HG02970 (cell line): ENCODE data around the gene PLA2G4D.

Source experiments
- ATAC-seq: cut with Tn5 transposase; IDR thresholded peaks from one replicate; pipeline ENCODE4 v1.9.1; 2021; ENCODE audit warnings: mild to moderate bottlenecking, moderate library complexity, moderate number of reproducible peaks; ENCODE audit not compliant: unreplicated experiment, low FRiP score

The PLA2G4D gene

DNA sequence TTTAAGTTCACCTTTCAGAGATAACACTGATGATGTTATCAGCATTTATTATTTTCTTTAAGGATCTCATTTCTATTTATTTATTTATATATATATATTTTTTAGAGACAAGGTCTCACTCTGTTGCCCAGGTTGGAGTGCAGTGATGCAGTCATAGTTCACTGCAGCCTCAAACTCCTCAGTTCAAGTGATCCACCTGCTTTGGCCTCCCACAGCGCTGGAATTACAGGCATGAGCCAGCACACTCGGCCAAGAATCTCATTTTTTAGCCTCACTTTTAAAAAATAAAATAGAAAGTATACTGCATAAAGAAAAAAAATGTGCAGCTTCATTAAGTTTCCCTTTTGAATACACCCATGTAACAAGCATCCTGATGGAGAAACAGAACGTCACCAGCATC lies 35.6 kb downstream of the PLA2G4D start:
- no peak for ATAC-seq

DNA sequence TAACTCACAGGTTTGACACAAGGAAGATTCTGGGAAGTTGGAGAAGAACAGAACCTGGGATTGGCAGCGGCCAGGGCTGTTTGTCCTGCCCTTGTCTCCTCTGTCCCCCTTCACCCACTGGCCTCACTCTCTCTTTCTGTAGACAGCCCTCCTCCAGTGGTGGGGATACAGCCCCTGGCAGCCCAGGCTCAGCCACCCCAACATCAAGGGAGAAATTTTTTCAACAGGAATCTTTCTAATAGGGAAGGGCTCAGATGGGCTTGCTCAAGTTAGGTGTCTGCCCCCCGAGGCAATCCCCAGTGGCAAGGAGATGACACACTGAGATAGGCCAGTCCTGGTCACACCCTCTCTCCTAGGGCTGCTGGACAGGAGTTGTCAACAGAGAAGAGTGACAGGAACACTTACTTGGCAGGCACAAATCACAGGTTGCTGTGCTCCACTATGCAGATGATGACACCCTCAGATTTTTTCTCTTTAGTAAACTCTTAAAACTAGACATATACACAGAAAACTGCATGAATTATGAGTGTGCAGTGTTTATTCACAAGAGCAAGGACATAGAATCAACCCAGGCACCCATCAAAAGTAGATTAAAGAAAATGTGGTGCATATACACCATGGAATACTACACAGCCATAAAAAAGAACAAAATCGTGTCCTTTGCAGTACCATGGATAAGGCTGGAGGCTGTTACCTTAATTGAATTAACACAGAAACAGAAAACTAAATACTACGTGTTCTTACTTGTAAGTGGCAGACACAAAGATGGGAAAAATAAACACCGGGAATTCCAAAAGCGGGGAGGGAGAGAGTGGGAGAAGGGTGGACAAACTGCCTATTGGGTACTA lies 36.3 kb downstream of the PLA2G4D start:
- no peak for ATAC-seq

DNA sequence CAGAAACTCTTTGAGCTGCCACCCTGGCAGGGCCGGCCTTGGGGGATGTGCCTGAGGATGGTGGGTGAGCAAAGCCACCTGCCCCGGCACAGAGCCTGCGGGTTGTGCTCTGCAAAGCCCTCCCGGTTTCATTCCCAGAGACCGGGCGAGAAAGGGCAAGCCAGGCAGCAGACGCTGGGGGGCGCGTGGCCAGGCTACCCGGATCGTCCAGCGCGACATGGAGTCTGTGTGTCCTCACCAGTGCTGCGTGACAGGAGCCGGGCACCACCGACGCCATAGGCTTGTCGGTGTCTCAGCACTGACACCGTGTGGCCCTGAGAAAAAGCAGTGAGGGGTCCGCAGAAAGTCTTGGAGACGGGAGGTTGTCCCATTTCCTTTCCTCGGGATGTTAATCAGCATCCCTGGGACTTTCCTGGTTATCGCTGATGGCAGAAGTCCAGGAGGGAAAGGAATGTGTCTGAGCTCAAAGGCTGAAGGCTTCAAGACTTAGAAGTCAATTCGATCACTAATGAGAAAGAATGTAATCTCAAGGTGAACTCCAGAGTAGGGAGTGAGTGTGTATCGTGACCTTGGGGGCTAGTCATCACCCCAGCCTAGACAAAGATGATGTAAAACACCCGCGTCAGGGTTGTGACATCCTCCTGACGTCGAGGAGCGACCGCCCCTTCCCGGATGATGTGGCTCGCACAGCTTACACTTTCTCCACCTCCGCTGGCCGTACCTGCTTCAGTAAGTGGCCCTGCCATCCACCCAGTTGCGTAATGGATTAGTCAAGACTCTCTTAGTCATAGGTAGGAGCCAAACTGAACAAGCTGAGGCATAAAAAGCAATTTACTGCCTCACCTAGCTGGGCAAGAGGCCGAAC lies 37.2 kb downstream of the PLA2G4D start:
- no peak for ATAC-seq

DNA sequence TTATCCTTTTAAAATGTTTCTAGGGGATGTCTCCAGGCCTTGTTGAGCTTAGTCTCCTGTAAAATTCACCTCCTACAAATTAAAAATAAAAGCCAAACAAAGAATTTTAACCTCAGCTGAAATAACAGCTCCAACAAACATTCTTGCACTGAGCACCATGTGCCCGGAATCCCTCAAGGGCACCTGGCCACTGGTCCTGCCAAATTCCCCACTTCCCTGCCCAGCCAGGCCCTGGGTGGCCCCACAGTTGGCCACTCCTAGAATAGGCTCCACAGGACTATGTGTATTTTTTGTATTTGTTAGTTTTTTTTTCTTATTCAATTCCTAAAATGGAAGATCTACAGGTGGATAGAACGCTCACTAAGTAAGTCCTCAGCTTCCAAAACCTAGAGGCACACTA lies 40.4 kb downstream of the PLA2G4D start:
- ATAC-seq, result no peak

DNA sequence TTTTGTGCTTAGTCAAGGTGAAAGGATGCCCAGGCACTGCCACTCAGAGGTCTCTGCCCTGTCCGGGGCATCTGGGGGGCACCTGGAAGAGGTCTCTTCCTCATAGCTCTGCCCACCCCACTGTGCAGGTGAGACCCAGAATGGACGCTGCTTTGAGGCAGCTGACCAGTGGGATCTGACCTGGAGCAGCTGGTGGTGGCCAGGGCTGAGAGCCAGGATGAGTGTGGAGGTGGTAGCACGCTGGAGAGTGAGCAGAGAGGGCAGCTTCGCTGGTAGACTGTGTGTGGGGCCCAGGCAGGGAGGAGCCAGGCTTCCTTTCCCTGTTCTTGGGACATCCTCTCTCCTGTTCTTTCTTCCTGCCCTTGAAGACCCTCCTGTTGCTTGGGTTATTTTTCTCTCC lies 41.4 kb downstream of the PLA2G4D start:
- no peak for ATAC-seq

DNA sequence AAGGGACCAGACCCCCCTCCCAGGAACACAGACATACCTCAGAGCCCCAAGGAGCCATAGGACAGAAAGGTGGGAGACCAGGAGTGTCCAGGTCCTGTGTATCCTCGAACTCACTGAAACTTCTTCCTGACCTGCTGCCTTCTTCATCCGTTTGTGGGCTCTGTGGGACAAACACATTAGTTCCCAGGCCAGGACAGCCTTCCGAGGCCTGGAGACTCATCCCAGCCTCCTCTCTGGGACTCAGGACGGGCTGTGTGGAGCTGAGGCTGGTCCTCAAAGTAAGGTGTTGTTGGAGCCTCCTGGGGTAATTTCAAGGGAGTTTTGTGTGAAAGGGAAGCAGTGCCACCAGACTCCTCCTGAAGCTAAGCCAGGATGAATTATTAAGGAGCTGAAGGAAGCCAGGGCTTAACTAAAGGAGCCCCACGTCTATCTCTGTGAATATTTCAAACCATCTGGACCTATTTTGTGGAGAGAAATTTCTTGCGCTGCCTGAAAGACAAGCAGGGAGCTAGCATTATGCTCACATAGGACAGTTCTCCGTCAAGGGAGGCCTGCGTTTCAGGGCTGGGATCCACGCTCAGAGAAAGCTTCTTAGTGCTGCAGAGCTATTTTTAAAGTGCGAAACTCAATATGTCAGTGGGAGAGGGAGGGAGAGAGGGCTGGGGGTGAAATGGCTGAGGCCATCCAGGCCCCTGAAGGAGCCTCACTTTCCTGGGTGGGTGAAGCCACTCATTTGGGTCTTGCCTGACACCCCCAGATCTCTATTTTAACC lies 43.7 kb downstream of the PLA2G4D start:
- ATAC-seq, result no peak

DNA sequence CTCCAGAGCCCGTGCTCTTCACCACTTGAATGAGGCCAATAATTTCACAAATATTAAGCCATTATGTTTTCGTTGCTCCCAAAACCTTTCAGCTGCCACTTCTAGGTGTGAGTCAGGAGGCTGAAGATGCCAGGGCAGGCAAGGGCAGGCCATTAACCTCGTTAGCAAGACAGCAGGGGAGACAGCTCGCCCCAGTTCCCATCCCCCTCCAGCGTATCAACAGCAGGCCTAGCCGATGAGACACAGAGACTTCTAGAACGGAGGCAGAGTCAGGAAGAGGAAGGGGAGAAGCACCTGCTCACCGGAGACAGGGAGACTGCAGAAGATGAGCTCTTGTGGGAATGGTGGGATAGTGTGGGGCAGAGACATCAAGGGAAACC lies 45.6 kb downstream of the PLA2G4D start:
- ATAC-seq, result no peak

DNA sequence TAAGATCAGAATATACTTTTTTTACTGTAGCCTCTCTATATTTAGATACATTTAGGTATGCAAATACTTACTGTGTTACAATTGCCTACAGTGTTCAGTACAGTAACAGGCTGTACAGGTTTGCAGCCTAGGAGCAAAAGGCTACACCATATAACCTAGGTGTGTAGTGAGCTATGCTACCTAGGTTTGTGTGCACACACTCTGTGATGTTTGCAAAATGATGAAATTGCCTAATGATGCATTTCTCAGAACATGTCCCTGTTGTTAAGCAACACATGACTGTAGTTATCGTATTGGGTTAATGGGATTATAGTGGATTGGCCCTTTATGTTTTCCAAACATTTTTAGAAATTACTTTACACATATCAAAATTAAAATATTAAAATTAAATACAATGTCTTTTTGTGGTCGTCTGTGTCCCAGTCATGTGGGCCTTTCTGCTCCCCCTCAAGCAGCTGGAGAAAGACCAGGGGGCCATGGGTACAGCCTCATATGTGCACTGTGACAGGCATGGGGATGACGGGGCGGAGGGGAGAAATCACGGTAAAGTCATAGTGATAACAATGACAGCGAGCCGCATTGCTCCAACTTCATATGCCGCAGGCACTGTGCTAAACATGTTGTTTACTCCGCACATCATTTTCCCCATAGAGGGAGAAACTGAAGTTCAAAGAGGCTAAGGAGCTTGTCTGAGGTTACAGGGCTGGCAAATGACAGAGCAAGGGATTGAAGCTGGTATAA lies 46.1 kb downstream of the PLA2G4D start:
- ATAC-seq, result no peak

DNA sequence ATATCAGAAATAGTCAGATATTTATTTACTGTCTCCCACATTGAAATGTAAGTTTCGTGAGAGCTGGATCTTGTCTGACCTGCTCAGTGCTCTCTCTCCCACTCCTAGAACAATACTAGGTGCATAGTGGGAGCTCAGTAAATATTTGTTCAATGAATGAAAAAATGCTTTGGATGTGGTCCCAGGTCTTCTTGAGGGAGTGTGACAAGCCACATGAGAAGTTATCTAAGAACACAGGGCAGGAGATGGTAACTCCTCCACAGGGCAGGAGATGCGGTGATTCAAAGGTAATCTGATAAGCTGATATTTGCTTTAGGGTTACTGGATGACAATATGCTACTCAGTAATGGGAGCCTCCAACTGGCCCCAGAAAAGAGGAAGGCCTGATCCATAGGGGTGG lies 47.8 kb downstream of the PLA2G4D start:
- ATAC-seq, result no peak

DNA sequence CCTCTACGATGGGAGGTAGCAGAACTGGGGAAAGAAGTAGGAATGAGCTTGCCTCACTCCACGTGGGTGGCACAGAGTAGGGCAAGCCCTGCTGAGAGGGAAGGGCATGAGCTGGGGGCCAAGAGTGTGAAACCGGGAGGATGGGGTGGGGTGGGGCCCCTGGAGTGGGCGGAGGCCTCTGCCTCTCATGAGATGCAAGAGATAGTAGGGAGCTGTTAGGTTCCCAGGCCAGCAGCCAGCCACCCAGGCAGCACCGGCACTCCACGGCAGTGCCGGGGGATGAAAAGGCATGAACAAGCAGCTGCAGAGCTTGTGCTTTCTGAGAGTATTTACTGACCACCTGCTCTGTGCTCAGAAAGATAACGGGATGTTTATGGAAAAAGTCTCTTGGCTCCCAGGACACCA lies 49.1 kb downstream of the PLA2G4D start:
- ATAC-seq, result no peak

DNA sequence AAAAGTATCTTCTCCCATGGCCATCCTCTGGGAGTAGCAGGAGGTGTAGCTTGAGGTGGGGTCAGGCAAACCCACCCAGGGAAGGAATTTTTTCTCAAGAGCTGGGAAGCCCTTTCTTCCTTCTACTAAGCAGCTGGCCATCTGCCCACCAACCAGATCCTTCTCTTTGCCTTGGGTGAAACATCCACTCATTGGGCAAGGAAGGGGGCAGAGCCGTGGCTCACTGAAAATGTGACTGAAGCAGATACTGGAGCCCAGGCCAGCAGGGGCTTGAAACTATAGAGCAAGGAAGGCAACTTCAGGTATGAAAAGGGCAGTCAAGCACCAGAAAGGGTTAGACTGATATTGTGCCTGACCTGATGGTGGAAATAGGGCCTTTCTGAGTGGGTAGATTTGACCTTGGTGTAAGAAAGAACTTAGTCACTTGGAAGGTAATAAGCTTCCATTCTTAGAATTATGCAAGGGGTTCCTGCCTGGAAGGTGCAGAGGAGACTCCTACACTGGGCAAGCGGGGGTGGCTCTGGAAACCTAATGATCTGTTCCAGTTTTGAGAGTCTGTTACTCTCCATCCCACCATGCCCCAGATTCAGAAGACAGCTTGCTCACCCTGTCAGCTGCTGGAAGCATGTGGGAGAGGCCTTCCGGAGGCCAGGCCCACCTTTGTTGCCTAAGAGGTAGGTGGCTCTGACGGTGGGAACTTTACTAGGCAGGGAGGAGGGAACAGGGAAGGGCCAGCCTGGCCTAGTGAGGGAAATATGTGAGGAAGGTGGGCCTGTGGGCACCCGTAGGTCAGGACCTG lies 51.6 kb downstream of the PLA2G4D start:
- ATAC-seq, result no peak

DNA sequence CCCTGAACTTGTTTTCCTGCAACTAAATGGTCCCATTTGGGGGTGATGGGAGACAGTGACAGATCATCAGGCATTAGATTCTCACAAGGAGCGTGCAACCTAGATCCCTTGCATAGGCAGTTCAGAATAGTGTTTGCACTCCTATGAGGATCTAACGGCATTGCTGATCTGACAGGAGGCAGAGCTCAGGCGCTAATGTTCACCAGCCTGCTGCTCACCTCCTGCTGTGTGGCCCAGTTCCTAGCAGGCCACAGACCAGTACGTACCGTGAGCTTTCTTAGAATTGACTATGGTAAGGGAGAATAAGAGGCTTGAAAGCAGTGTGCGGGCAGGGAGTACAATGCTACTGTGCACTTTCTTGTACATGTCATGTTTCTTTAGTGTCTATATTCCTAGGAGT lies 56.0 kb downstream of the PLA2G4D start:
- ATAC-seq, result no peak

DNA sequence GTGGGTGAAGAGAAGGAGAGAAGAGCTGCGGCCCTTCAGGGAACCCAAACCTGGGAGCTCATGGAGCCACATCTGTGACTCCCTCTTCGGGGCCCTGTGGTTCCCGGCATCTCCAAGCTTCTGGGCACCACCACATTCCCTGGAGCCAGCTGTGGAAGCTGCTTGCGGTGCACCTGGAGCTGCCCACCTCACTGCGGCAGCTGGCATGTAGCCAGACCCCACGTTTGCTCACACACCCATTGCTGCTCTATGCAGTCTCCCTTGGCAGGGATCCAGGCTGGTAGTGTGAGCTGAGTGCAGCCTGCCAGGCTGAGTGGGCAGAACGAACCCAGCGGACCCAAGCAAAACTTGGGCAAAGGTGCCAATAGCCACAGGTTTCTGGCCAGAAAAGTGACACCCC lies 56.7 kb downstream of the PLA2G4D start:
- no peak for ATAC-seq

DNA sequence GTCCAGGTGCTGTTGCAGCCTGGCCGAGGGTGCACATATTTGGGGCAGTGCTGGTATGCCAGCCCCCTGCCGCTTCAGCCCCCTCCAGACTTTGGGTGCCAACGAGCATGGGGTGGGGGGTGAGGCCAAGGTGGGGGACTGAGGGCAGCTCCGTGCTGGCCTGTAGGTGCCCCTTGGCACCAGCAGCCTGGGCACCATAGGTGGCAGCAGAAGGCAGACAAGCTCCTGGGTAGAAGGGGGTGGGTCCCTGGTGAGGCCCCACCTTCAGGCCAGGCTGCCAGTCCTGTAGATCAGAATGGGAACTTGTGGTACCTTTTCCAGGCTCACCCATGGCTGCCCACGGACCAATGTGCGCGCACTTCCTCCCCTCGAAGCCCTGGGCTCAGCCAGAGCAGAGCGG lies 57.4 kb downstream of the PLA2G4D start:
- no peak for ATAC-seq

DNA sequence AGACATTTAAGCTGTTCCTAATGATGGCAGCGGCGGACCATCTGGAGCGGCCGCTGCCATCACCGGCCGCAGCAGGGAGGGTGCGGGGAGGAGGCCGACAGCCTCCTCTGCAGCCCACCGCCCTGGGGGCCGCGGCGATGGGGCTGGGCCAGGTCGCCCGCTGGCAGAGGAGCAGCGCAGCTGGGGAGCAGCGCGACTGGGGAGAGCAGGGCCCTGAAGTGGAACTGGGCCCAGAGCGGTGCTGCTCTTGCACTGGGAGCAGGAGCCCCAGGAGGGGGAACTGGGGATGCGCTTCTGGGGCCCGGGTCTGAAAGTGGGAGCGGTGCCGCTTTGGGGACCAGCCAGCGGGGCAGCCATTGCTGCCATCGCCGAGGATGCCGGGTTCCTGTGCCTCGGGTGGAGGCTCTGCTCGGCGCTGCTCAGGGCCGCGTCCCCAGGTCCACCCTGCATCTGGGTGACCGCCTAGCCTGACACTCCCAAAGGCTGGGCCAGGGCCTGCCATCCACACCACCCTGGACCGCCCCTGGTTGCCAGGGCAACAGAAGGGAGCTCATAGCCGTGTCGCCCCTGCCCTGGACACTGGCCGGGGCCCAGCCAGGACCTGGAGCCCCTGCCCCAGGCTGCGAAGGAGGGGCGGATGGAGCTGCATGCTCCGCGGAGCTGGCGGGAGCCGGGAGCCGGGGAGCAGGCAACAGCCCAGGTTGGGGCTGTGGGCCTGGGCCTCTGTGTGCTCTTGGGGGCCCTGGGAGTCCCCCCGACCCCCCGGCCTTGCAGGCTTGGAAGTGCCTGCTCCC lies 58.1 kb downstream of the PLA2G4D start:
- ATAC-seq, result no peak

DNA sequence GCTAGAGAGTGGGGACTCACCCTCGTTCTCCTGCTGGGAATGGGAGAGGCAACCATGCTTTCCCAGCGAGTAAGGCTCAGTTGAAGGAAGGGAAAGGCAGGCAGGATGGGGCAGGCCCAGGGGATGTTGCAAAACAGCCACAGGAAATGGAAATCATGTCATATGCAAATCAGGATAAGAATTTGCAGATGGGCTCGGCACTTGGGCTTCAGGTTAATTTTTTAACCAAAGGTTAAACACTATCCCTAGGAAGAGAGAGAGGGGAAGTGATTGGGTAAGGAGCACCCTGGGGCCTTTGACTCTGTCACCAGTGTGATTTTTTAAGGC lies 59.0 kb downstream of the PLA2G4D start:
- no peak for ATAC-seq

DNA sequence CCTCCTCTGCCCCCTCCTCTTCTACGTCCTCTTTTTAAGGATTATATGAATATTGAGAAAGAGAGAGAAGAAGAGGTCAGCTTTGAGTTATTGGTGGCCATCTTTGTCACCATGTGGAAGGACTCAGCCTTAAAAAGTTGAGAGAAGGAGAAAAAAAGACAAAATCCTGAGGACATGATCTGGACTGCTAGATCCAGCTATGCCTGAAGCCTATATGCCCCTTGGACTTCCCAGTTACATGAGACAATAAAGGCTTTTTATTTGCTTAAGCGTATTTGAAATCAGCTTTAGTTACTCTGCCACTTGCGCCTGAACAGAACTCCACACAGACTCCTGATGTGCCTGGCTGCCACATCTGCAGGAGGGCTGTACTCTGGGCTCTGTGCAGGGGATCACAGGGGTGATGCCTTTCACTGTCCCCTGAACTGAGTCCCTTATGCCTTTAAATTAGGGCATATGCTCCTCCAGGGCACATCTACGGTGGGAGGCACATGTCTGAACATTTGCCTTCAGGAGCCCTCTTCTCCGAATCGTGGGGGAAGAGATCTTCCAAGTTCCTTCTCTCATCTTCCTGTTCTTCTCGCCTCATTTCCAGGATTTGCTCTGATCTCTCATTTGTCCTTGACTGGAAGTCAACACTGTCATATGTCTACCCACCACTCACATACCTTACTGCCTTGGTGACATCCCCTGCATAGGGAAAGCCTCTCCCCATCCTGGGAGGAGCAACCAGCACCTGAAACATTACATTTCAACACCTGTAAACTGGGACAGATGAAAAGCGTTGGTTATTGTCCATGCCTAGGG lies 59.5 kb downstream of the PLA2G4D start:
- ATAC-seq, result no peak

DNA sequence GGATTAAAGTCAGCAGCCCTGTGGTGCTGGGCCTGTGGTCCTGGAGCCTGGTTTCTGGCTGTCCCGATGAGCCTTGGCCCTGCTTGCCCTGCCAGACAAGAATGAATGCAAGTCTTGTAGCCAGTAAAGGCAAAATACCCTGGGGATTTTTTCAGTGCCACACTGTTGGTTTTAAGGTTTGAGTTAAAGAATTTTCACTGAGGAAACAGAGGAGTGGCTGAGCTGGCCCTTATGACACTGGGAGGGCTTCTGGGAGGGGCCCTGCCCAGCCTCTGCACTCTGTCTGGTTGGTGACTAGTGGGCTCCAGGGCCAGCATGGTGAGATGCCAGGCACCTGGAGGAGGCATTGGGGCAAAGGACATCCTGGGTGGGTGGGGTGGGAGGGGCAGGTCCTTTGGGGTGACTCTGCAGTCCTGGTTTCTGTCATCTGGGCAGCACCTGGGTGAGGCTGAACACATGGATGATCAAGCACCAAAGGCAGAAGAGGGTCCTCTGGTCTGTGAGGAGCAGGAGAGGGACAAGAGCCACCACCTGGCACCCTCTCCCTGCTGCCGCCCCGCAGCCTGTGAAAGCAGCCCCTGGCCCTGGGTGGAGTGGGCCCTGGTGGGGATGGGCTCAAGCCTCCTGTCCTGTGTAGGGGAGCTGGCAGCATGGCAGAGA lies 61.0 kb downstream of the PLA2G4D start:
- no peak for ATAC-seq
